SHP77 (cell line): ENCODE data around the gene BTLA.
"Not testable (repeated sequence)": the region's sequence is repeated elsewhere in the genome, so short reads cannot be mapped to it uniquely, and the experiment has no call there.

Experiments
- DNase-seq, 2 experiments: peaks; one replicate each; lab custom pipeline; 2025; lab: John Stamatoyannopoulos, UW

The BTLA gene

GRCh38 chr3:112491373-112491772 lies 7.9 kb downstream of the BTLA start:
- DNase-seq: no peak

GRCh38 chr3:112489674-112490479 lies 9.4 kb downstream of the BTLA start:
- DNase-seq: no peak

- DNase-seq: no peak
Observed at GRCh38 chr3:112486811-112487505, 12.3 kb downstream of the BTLA start.

GRCh38 chr3:112484352-112484751 lies 14.9 kb downstream of the BTLA start:
- DNase-seq: no peak

GRCh38 chr3:112482675-112483074 lies 16.6 kb downstream of the BTLA start:
- no peak for DNase-seq

GRCh38 chr3:112481302-112481721 lies 18.0 kb downstream of the BTLA start:
- DNase-seq: no peak

GRCh38 chr3:112477891-112478290 lies 21.4 kb downstream of the BTLA start:
- DNase-seq: no peak

GRCh38 chr3:112476346-112476745 lies 22.9 kb downstream of the BTLA start:
- DNase-seq: no peak

GRCh38 chr3:112474796-112475195 lies 24.5 kb downstream of the BTLA start:
- no peak for DNase-seq

- DNase-seq: no peak
Observed at GRCh38 chr3:112472691-112473090, 26.6 kb downstream of the BTLA start.

- no peak for DNase-seq
Observed at GRCh38 chr3:112471596-112472325, 27.5 kb downstream of the BTLA start.

GRCh38 chr3:112470788-112471187 lies 28.5 kb downstream of the BTLA start:
- DNase-seq: no peak

GRCh38 chr3:112469671-112470070 lies 29.6 kb downstream of the BTLA start:
- no peak for DNase-seq

- DNase-seq: no peak
Observed at GRCh38 chr3:112467539-112467938, 31.7 kb downstream of the BTLA start.

GRCh38 chr3:112466020-112466419 lies 33.3 kb downstream of the BTLA start:
- DNase-seq: no peak

- DNase-seq: no peak
Observed at GRCh38 chr3:112464264-112464663, 35.0 kb downstream of the BTLA start.

GRCh38 chr3:112463250-112463649 lies 36.0 kb downstream of the BTLA start:
- DNase-seq: no peak

- DNase-seq: not testable (repeated sequence)
Observed at GRCh38 chr3:112461787-112462186, 37.5 kb downstream of the BTLA start.

- DNase-seq: no peak
Observed at GRCh38 chr3:112460519-112461195, 38.6 kb downstream of the BTLA start.

GRCh38 chr3:112459750-112460149 lies 39.5 kb downstream of the BTLA start:
- DNase-seq: no peak

GRCh38 chr3:112456147-112456546 lies 43.1 kb downstream of the BTLA start:
- DNase-seq: no peak

- no peak for DNase-seq
Observed at GRCh38 chr3:112448939-112449338, 50.3 kb downstream of the BTLA start.
